IPS-18c (cell line): ENCODE measurements around the gene CBY1.

ENCODE experiments used
- H3K4me3 ChIP-seq: 2 replicates; pipeline ENCODE4 v1.7.0; 2013; ENCODE audit warnings: low read depth, mild to moderate bottlenecking, low read length, moderate library complexity; ENCODE audit not compliant: insufficient read depth
- H3K9me3 ChIP-seq: one replicate; pipeline ENCODE4 v1.6.1; 2013; ENCODE audit warnings: mild to moderate bottlenecking, low read length, moderate library complexity; ENCODE audit not compliant: control insufficient read depth, insufficient read depth

CBY1 gene

DNA sequence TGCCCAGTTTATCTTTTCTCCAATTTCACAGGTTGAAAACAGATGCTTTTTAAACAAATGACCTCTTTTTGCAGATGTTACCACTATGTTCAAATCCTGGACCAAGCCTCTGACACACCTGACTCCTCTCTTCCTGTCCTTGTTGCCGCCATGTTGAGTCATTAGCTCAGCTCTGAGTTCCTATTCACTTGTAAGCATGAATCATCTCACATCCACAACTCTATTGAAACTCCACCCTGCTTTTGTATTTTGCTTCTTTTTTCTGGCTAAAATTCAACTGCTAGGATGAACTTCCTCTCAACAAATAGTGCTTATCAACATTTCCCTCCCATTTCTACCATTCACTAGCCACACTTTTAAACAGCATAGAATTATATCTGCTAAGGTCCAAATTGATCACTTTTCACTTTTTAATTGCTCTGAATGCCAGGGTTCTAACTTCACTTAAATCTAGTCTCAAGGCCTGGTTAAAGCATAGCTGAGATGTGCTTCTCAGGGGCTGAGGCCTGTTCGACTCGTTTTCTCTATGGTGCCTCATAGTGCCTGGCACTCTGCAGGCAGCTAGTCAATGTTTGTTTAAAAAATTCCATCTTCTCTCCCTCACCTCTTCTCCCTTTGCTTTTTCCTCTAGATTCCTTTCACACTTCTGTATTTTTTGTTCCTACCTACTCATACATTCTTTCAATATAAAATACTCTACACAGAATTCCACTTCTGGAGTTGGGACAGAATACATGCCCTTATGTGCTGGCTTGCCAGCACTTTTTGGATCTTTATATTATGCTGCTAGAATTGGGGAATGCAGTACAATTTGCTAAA lies 40.4 kb downstream of the CBY1 start:
- no peaks in the 10 kb centered on the region for H3K9me3 ChIP-seq
- H3K4me3 ChIP-seq = no peak overlapping the region

DNA sequence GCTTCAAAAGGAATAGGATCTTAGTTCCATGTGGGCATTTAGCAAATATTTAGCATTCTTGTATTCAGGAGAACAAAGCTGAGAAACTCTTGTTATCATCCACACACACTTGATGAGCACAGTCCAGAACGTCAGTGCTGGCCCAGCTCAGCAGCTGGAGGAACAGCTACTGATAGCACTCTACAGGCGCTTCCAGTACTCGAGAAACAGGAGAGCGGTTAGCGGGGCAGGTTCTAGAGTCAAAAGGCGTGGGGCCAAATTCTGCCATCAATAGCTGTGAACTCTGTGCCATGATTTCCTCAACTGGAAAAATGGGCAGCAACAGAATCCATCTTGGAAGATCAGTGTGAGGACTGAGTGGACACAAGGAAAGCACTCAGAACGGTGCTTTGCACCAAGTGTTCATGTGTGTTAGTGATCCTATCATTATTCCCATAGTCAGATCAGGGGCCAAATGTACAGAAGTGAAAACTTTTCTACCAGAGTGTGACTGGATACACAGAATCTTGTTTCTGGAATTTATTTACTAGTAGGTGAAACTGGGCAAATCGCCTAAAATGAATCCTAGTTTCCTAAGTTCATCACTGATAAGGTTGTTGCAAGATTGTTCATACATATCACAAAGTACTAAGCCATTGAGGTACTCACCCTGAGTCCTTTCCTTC lies 41.1 kb downstream of the CBY1 start:
- no peak overlapping the region for H3K4me3 ChIP-seq
- no peaks in the 10 kb centered on the region for H3K9me3 ChIP-seq

DNA sequence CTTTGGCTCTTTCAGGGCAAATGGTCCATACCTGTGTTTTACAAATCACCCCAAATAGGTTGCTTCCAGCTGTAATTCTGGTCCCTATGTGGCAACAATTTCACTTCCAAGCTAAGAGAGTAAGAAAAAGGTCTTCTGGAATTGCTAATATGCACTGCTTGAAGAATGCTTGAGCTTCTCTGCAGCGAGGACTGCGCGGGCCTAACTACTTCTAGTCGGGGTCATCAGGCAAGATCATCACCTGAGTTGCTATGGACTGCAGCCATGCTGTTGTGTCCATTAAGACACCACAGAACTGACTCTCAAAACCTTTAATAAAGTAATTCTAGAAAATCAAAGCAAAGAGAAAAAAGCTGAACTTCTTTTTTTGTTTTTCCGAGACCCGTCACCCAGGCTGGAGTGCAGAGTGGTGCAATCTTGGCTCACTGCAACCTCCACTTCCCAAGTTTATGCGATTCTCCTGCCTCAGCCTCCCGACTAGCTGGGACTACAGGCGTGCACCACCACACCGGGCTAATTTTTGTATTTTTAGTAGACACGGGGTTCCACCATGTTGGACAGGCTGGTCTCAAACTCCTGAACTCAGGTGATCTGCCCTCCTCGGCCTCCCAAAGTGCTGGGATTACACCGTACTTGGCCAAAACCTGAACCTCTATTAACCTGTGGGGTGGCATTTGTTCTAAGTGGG lies 42.1 kb downstream of the CBY1 start:
- Histone ChIP-seq H3K9me3 (no peaks in the 10 kb centered on the region), H3K4me3 (no peak overlapping the region; the same call in 1 of the 2 replicates)

DNA sequence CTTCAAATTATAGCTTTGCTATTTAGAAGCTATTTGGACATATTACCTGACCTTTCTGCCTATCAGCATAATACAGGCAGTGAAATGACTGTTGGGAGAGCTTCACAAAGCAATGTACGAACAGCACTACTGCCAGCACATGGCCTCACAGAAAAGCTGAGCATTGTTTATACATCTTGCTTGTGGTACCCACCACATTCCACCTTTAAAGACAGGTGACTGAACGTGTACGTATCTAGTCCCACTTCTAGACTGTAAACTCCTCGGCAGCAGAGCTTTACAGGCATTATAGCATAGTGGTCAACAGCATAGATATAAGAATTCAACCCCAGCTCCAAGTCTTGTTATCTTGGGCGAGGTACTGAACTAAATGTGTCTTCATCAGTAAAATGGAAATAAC lies 42.7 kb downstream of the CBY1 start:
- H3K9me3 ChIP-seq = no peaks in the 10 kb centered on the region
- H3K4me3 ChIP-seq = peak overlapping the region; percentile 95; the same call in 1 of the 2 replicates

DNA sequence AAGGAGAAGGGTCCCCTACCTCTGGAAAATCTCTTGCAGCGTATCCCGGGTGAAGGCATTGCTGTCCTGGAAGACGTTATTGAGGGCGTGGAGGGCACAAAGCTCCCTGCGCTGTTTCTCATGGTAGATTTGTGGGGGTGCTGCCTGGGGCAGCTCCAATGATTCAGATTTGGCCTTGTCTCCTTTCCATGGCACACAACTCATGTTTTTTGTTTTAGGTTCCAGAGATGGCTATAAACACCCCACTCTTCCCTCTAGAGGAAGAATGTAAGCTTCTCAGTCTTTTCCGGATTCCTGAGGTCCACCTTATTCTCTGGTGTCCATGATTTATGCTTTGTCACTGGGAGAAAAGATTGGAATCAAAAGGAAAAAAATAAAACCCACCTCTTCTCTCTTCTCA lies 43.3 kb downstream of the CBY1 start:
- Histone ChIP-seq H3K4me3 (peak overlapping the region; percentile 95), H3K9me3 (no peaks in the 10 kb centered on the region)

DNA sequence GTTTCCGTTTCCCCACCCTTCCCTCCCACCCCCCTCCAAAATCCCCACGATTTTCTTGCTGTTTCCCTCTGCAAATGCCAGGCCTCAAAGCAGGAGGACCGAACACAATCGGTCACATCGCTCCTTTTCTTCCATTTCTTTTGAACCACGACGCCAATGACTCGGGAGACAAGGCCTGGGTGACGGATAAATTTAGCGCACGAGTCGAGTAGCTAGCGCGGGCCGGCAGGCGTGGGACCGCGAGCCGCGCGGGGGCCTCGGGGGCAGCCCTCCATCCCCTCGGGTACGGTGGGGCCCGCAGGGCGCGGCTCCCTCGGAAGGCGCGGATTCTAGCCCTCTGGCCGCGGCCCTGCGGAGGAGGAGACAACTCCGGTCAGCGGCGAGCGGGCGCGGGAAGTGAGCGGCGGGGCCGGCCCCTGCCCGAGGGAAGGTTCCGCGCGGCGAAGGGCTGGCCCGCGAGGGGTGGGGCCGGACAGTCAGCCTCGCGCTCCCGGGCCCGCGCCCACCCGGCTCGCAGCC lies 43.9 kb downstream of the CBY1 start:
- Histone ChIP-seq H3K9me3 (no peaks in the 10 kb centered on the region), H3K4me3 (peak overlapping the region; percentile 95)

DNA sequence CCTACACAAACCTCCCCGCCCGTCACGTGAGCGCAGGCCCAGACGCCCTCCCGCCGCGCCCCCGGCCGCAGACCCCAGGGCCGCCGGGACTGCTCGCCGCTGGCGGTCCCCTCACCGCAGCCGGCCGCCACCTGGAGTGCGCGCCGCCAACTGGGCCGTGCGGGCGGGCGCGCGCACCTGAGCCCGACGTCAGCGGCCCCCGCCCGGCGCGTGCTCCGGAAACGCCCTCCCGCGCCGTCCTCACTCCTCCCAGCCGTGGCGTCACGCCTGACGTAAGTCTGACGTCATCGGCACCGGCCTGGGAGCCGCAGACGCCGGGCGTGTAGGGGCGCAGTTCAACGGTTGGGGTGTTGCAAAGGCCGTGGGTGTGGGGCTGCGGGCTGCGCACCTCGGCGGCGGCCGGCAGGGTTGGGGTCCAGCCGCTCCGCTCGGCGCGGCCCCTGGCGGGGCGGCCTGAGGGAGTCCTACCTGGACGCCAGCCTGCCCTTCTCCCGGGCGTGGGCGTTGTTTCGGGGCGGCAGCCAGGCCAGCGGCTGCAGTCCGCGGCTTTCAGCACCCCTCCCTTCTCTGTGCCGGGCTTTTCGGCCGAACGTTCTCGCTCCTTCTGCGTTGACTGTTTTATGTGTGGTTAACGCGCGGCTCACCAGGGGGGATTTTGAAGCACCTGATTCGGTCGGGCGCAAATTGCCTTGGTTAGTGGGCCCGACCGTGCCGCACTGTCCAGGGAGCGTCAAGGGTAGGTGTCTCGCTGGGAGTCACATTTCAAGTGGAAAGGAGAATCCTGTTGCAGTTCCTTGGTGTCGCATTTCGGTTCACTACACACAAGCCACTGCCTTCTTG lies 44.6 kb downstream of the CBY1 start, which contains the start of gene JOSD1:
JOSD1 (minus strand) TSS at position 155 of the 840 bp plus-strand sequence. CDS start 956 bp downstream, outside the sequence.
- no peaks in the 10 kb centered on the region for H3K9me3 ChIP-seq
- peak within 1 kb of the TSS; percentile 95 for H3K4me3 ChIP-seq

DNA sequence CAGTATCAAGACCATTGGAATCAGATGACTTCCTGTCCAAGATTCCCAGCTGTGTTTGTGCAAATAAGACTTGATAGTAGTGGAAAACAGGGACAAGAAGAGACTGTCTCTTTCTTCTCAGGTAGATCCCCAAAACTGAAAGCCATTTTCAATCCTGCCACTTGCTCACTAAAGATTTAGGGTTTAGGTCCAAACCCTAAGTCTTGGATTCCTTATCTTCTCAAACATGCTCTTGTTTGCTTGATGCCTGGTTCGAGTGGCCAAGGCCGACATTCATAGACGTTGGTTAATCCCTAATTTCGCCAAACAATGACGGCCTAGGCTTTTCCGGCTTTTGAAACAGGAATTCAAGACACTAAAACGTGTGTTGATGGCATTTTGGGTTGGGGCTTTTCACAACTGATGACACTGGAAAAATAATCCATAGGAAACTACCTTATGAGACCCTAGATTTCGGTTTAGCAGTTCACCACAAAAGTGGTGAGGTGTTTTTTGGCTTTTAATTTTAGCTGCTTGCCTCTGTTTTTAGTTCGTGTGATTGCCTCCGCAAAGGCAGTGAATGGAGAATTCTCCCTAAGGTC lies 48.3 kb downstream of the CBY1 start:
- peak overlapping the region; percentile 2; the same call in 1 of the 2 replicates for H3K4me3 ChIP-seq
- no peaks in the 10 kb centered on the region for H3K9me3 ChIP-seq

DNA sequence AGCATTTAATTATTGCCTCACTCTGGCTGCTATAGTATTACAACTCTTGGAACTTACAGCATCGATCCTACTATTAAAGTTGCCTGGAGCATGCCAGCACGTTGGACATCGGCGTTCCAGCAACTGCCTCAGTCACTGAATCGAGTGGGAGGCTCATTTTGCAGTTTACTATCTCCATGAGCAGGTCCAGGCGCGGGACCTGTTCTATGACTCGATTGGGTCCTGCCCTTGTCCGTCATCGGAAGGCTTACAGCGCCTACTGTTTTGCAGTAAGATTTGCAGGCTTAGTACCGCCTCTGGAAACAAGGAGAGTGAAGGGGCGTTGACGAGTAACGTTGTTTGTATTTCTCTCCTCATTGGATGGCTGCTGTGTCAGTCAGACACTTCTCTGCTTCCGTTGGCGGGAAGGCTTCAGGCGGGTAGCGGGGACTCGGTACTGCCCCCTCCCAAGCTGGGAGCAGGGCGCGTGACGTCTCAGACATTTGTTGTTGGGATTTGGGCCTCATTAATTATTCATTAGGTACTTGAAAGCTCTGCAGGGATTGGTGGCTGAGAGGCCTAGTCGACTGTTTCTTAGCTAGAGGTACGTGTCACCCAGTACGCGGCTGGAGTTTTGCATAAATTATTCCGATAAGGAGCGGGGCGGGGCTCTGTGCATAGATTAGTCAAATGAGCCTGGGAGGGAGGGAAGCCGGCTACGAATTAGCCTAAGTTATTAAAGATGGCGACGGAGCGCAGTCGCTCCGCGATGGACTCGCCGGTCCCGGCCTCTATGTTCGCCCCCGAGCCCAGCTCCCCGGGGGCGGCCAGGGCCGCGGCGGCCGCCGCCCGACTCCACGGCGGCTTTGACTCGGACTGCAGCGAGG lies 49.0 kb downstream of the CBY1 start, which contains the start of gene GTPBP1:
GTPBP1 (plus strand) TSS at position 710 of the 866 bp plus-strand sequence; CDS start at position 722, 12 bp downstream.
- Histone ChIP-seq H3K9me3 (no peaks in the 10 kb centered on the region), H3K4me3 (peak within 1 kb of the TSS; percentile 89)

DNA sequence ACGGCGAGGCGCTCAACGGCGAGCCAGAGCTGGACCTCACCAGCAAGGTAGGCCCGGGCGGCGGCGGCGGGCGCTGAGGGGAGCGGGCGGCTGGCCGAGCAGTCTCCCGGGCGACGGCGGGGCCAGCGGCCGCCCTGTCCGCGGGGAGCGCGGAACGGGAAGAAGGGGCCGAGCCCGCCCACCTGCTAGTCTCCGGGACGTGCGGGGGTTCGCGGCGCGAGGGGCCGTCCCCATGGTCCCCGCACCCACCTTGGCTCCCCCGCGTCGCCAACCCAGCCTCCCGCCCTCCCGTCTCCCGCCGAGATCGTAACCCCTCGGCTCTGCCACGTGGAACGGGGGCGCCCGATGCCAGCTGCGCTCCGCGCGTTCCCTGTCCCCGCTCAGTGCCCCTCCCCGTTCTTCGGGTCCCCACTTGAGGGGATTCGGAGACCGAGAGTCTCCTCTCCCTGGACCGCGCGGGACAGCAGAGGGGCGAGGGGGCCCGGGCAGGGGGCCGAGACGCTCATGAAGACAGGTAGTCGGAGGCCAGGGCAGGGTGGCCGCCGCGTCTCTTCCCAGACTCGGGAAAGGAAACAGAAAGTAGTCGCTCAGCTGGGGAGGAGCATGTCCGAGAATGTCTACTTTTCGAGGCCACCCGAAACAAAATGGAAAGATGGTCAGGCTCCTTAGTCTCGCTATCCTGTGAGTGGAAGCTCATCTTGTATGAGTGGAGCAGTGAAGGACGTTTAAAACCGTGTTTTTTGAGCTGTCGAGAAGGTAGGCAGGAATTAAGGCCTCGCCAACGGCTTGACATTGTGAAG lies 49.9 kb downstream of the CBY1 start:
- H3K4me3 ChIP-seq = peak overlapping the region; percentile 89
- no peaks in the 10 kb centered on the region for H3K9me3 ChIP-seq

DNA sequence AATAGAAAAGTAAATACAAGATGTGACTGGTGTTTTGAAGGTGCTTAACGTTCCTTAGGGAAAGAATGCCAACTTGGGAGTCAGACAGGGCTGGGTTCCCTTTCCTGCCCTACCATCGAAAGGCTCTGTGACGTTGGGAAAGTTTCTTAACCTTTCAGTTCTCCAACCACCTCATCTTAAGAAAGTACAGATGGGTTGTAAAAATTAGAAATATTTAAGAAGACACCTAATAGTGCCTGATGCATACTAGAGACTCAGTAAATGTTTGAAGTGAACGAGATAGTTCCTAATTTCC lies 50.4 kb downstream of the CBY1 start:
- H3K4me3 ChIP-seq = peak overlapping the region; percentile 89
- no peaks in the 10 kb centered on the region for H3K9me3 ChIP-seq

DNA sequence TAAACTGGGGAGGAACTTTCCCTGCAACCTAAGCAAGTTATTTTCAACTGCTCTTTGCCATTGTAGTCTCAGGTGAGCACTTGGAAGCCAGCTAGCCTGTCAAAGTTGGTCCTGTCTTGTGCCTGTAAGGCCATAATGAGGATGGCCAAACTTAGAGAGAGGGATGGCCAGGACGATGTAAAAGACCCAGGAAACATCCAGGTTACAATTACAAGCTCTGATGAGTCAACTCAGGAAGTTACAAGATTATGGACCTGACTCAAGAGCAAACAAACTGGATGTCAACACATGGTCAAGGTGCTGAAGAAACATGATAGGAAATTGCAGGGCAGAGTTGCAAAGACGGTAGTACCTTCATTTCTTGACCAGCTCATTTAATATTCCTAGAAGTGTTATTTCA lies 50.9 kb downstream of the CBY1 start:
- peak overlapping the region; percentile 89 for H3K4me3 ChIP-seq
- H3K9me3 ChIP-seq = no peaks in the 10 kb centered on the region

DNA sequence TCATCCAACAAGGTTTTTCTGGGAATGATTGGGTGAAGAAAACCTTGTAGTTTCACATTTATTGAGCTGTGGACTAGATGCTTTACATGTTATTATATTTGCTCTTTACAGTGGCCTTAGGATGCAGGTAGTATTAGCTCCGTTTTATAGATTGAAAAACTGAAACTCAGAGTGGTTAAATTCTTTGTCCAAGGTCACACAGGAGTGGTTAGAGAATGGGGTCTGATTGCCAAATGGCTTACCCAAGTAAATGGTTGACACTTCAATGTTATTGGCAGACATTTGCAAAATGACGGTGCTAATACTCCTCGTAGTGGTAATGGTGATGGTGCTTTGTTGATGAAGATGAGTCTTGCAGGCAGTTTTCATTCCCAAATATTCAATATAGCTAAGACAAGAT lies 51.5 kb downstream of the CBY1 start:
- no peaks in the 10 kb centered on the region for H3K9me3 ChIP-seq
- no peak overlapping the region for H3K4me3 ChIP-seq

DNA sequence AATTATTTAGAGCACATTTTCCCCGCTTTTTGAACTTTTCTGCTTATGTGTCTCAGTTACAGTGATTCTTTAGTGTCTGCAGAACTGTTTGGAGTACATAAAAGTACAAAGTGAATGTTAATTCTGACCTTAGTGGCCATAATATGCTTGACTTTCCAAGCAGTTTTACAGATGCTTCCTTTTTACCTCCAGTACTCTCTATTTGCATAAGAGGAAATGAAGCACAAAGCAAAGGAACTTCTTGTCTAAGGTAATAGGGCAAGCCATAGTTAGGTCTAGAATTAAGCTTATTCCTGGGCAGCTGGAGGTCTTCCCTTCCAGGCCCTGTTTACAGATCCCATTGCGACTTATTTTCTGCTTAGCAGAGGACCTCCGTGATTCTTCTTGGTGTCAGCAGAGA lies 52.9 kb downstream of the CBY1 start:
- Histone ChIP-seq H3K4me3 (no peak overlapping the region), H3K9me3 (no peaks in the 10 kb centered on the region)

DNA sequence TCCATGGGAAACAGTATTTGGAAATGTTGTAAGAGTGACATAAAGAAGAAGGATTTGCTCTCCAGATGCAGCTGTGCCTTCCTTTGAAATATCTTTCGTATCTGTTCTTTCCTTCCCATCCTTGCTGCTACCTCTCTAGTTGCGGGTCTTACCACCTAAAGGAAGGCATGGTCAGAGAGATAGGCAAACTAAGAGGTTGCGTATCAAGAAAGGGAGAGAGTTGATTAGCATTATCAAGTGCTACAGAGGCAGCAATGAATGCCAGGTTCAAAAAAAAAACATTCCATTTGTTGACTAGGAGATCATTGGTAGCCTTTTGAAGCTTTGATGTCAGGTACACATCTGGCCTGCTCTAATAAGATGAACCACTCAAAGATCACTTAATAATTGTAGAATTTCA lies 53.9 kb downstream of the CBY1 start:
- Histone ChIP-seq H3K9me3 (no peaks in the 10 kb centered on the region), H3K4me3 (no peak overlapping the region)
